PFSK-1 (cell line): ENCODE data around the gene ATP13A3.

ENCODE experiments used
- POLR2AphosphoS5 ChIP-seq: IDR thresholded peaks from 2 replicates; pipeline ENCODE4 v1.6.1; 2012; ENCODE audit warnings: low read depth, mild to moderate bottlenecking, control low read depth, low read length, moderate library complexity
- SIN3A ChIP-seq: IDR thresholded peaks from 2 replicates; pipeline ENCODE4 v1.6.1; 2012; ENCODE audit warnings: mild to moderate bottlenecking, low read length, moderate library complexity, borderline replicate concordance; ENCODE audit not compliant: insufficient read depth
- TAF1 ChIP-seq: IDR thresholded peaks from 2 replicates; pipeline ENCODE4 v1.6.1; 2012; ENCODE audit warnings: low read length, control low read depth, borderline replicate concordance; ENCODE audit not compliant: insufficient read depth

DNA sequence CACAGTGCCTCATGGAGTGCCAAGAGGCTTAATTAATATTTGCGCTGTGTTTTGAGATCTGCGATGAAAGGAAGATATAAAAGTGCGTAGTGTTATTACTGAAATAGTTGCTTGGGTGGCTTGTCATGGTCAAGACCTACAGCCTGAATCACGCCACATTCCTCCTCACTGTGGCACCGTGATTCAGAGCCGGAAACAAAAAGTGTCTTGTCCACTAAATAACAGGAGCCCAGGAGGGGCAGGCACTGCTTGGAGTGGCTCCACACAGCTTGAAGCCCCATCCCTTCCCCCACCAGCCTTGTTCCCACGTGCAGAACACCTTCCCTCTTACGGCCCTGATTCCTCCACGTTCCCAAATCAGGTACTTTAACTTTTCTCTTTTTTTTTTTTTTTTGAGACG is 116.0 kb downstream of the ATP13A3 start:
- no peak for TF ChIP-seq POLR2AphosphoS5
- TF ChIP-seq TAF1: no peak
- TF ChIP-seq SIN3A: no peak
